NT2/D1 (cell line): Measurements from ENCODE around the gene MINK1.

Source experiments
- DNase-seq: peaks from one replicate; pipeline ENCODE4 v3.0.0-alpha.2; 2011; ENCODE audit warnings: low read depth, low spot score
- H3K27me3 ChIP-seq: 2 replicates; pipeline ENCODE4 v1.6.0; 2011; ENCODE audit warnings: mild to moderate bottlenecking; ENCODE audit not compliant: insufficient read length, insufficient read depth
- H3K36me3 ChIP-seq: 2 replicates; pipeline ENCODE4 v1.6.1; 2011; ENCODE audit warnings: mild to moderate bottlenecking, low read length, mixed read lengths; ENCODE audit not compliant: insufficient read depth, insufficient read length
- H3K4me1 ChIP-seq: 2 replicates; pipeline ENCODE4 v1.5.1; 2011; ENCODE audit not compliant: insufficient read depth, insufficient read length
- H3K4me3 ChIP-seq: 2 replicates; pipeline ENCODE4 v1.5.1; 2011; ENCODE audit warnings: low read depth; ENCODE audit not compliant: insufficient read length
- H3K9ac ChIP-seq: 2 replicates; pipeline ENCODE4 v1.6.0; 2011; ENCODE audit warnings: low read depth; ENCODE audit not compliant: insufficient read length
- H3K9me3 ChIP-seq: 2 replicates; pipeline ENCODE4 v1.5.1; 2011; ENCODE audit warnings: mild to moderate bottlenecking, low read length; ENCODE audit not compliant: insufficient read depth
- SUZ12 ChIP-seq: IDR thresholded peaks from 2 replicates; pipeline ENCODE4 v1.6.1; 2011; ENCODE audit not compliant: insufficient read length, insufficient read depth; ENCODE audit errors: extremely low read depth
- YY1 ChIP-seq: IDR thresholded peaks from 2 replicates; pipeline ENCODE4 v1.6.1; 2011; ENCODE audit not compliant: insufficient read length, insufficient read depth
- ZNF274 ChIP-seq: IDR thresholded peaks from 2 replicates; pipeline ENCODE4 v1.6.1; 2011; ENCODE audit warnings: mild to moderate bottlenecking, low read depth, low read length

The MINK1 gene

GRCh38 chr17:4897198-4897687 lies 64.1 kb downstream of the MINK1 start:
- H3K9ac ChIP-seq, result no peak overlapping the region
- H3K9me3 ChIP-seq, result no peaks in the 10 kb centered on the region
- no peak for TF ChIP-seq SUZ12
- TF ChIP-seq ZNF274, result no peak
- TF ChIP-seq YY1, result no peak
- H3K36me3 ChIP-seq, result peaks cover 65% of the 10 kb centered on the region
- H3K27me3 ChIP-seq, result no peaks in the 10 kb centered on the region
- H3K4me3 ChIP-seq, result no peak overlapping the region
- no peak for DNase-seq
- H3K4me1 ChIP-seq, result peaks cover 8% of the 10 kb centered on the region

GRCh38 chr17:4897785-4898184 lies 64.6 kb downstream of the MINK1 start:
- H3K9me3 ChIP-seq, result no peaks in the 10 kb centered on the region
- no peak for TF ChIP-seq YY1
- no peak for TF ChIP-seq SUZ12
- no peak for TF ChIP-seq ZNF274
- H3K9ac ChIP-seq, result no peak overlapping the region
- no peak overlapping the region for H3K4me3 ChIP-seq
- peaks cover 8% of the 10 kb centered on the region for H3K4me1 ChIP-seq
- H3K36me3 ChIP-seq, result peaks cover 60% of the 10 kb centered on the region
- DNase-seq, result no peak
- H3K27me3 ChIP-seq, result no peaks in the 10 kb centered on the region

- Histone ChIP-seq H3K4me1 (peaks cover 11% of the 10 kb centered on the region), H3K27me3 (no peaks in the 10 kb centered on the region), H3K36me3 (peaks cover 54% of the 10 kb centered on the region), H3K9me3 (no peaks in the 10 kb centered on the region), H3K9ac (no peak overlapping the region), H3K4me3 (no peak overlapping the region)
- DNase-seq, result no peak
- TF ChIP-seq ZNF274 (no peak), YY1 (no peak), SUZ12 (no peak)
Measured at GRCh38 chr17:4898351-4898750, 65.2 kb downstream of the MINK1 start.

- peaks cover 48% of the 10 kb centered on the region for H3K36me3 ChIP-seq
- DNase-seq, result no peak
- TF ChIP-seq YY1, result no peak
- TF ChIP-seq SUZ12, result no peak
- no peak for TF ChIP-seq ZNF274
- H3K9ac ChIP-seq, result no peak overlapping the region
- H3K9me3 ChIP-seq, result no peaks in the 10 kb centered on the region
- no peaks in the 10 kb centered on the region for H3K27me3 ChIP-seq
- peaks cover 12% of the 10 kb centered on the region for H3K4me1 ChIP-seq
- no peak overlapping the region for H3K4me3 ChIP-seq
Measured at GRCh38 chr17:4898927-4899326, 65.8 kb downstream of the MINK1 start.

GRCh38 chr17:4899341-4900230 lies 66.4 kb downstream of the MINK1 start, which contains the start of gene C17orf107:
Gene C17orf107, plus strand, starts transcription at chr17:4899536. Its CDS starts 227 bp downstream, at chr17:4899763.
- DNase-seq, result no peak
- H3K4me3 ChIP-seq, result no peak within 1 kb of the TSS
- peaks cover 42% of the 10 kb centered on the region for H3K36me3 ChIP-seq
- no peaks in the 10 kb centered on the region for H3K27me3 ChIP-seq
- H3K9me3 ChIP-seq, result no peaks in the 10 kb centered on the region
- no peak for TF ChIP-seq YY1
- no peak for TF ChIP-seq ZNF274
- TF ChIP-seq SUZ12, result no peak
- H3K4me1 ChIP-seq, result peaks cover 12% of the 10 kb centered on the region
- H3K9ac ChIP-seq, result no peak within 1 kb of the TSS

GRCh38 chr17:4900231-4901107 lies 67.3 kb downstream of the MINK1 start:
- no peak for DNase-seq
- Histone ChIP-seq H3K4me3 (no peak overlapping the region), H3K9me3 (no peaks in the 10 kb centered on the region), H3K9ac (no peak overlapping the region), H3K4me1 (peaks cover 12% of the 10 kb centered on the region), H3K36me3 (peaks cover 34% of the 10 kb centered on the region), H3K27me3 (no peaks in the 10 kb centered on the region)
- TF ChIP-seq SUZ12 (no peak), ZNF274 (no peak), YY1 (no peak)
